HUDEP-2 (cell line): ENCODE measurements around the gene FAM20B.

Source experiments
- DNase-seq, 76 experiments: peaks; one replicate each; lab custom pipeline; 2025; ENCODE audit not compliant: unreplicated experiment in 76 of 76; lab: John Stamatoyannopoulos, UW

The FAM20B gene

GRCh38 chr1:179089827-179090482, 64.3 kb downstream of the FAM20B start:
- no peak for DNase-seq

- no peak for DNase-seq
Observed at GRCh38 chr1:179090522-179090921, 64.8 kb downstream of the FAM20B start.

DNA sequence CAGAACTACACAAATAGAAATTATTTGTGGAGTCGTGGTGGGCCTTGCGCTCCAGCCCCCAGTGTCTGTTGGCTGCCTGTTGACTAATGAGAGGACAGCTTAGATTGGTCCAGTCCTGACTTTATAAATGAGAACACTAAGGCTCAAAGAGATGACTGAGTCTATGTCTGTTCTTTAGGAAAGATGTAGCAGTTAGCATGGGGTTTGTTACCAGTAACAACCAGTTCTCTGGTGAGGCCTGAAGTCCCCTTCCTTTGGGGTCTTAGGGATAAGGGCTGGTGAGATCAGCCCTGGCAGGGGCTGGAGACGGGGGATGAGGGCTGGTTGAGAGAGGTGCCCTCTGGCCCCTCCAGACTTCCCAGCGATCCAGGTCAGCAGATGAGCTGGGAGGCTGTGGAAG, 65.2 kb downstream of the FAM20B start:
- no peak for DNase-seq

GRCh38 chr1:179091691-179092165, 66.0 kb downstream of the FAM20B start:
- DNase-seq: no peak

DNA sequence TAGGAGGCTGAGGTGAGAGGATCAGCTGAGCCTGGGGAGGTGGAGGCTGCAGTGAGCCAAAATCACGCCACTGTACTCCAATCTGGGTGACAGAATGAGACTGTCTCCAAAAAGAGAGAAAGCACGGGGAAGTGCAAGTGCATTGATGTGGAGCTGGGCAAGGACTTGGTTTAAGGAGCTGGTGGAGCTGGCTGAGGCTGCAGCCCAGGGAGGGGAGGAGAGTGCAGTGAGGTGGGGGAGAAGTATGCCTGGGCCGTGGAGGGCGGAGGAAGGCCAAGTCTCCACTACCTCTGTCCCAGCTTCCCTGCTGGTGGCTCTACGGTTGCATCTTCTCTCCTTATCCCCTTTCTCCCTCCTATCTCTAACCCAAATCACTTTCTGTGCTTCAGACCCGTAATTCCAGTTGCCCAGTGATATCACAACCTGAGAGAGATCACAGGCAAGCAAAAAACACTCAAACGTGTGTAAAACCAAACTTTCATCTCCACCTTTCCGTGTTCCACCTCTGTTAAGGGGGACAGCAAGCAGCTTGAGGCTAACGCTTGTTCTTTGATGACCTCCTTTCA, 67.3 kb downstream of the FAM20B start:
- no peak for DNase-seq

DNA sequence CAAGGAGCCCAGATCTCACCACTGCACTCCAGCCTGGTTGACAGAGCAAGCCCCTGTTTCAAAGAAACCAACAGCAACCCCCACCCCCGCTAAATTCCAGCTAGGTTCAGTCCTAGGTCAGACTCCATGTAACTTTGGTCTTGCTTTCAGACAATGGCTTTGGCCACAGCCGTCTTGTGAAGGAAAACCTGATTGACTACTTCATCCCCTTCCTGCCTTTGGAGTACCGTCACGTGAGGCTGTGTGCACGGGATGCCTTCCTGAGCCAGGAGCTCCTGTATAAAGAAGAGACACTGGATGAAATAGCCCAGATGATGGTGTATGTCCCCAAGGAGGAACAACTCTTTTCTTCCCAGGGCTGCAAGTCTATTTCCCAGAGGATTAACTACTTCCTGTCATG, 69.1 kb downstream of the FAM20B start:
- no peak for DNase-seq

- no peak for DNase-seq
Observed at GRCh38 chr1:179095377-179095776, 69.7 kb downstream of the FAM20B start.

- DNase-seq: no peak
Observed at GRCh38 chr1:179095924-179096323, 70.2 kb downstream of the FAM20B start.

DNA sequence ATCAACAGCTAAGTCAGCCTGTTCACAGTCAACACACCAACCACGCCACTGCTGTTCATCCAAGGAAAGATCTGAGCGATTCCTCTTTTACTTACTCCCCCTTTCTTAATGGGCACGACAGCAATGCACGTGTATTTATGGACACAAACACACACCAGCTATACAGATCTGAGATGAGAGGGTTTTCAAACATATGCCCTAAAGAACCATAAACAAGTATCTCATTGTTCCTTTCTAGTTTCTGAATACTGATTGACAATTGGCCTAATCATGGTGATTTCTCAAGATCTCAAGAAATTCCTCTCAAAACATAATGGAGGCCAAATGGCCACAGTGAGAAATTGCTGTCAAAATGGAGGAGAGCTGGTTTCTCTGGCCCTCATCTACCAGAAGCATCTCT, 74.2 kb downstream of the FAM20B start:
- DNase-seq: no peak

DNA sequence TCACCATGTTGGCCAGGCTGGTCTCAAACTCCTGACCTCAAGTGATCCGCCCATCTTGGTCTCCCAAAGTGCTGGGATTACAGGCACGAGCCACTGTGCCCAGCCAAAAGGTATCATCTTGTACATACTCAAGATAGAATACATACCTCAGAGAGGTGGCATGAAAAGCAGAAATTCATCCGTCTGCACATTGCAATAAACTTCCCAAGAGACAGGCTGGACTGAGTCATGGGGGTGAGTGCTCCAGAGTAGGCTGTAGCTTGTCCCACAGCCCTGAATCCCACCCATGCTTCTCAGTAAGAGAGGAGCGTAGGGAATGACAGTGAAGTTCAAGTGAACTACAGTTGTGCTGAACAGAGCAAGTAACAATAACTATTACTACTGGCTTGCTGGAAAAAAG, 75.9 kb downstream of the FAM20B start:
- no peak for DNase-seq

GRCh38 chr1:179103999-179104398, 78.3 kb downstream of the FAM20B start:
- DNase-seq: no peak

- no peak for DNase-seq
Observed at GRCh38 chr1:179104611-179105250, 79.0 kb downstream of the FAM20B start.

GRCh38 chr1:179105393-179105792, 79.7 kb downstream of the FAM20B start:
- no peak for DNase-seq

GRCh38 chr1:179107706-179108629, 82.3 kb downstream of the FAM20B start:
- DNase-seq: peak in 58 of 76 experiments; percentile 9 to 73 (median 34)

- no peak for DNase-seq
Observed at GRCh38 chr1:179108644-179109043, 83.0 kb downstream of the FAM20B start.

DNA sequence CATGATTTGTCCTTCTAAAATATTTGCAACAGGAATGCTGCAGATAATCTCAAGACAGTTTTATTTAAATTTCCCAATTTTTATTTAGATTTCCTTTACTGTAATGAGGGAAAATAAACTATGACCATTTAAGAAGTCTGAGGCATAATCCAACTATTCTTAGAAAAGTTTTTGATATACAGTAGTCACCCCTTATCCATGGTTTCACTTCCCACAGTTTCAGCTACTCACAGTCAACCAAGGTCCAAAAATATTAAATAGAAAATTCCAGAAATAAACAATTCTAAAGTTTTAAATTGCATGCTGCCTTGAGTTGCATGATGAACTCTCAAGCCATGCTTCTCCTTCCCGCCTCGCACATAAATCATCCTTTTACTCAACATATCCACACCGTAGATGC, 89.5 kb downstream of the FAM20B start:
- DNase-seq: no peak

GRCh38 chr1:179119513-179119912, 93.8 kb downstream of the FAM20B start:
- no peak for DNase-seq

DNA sequence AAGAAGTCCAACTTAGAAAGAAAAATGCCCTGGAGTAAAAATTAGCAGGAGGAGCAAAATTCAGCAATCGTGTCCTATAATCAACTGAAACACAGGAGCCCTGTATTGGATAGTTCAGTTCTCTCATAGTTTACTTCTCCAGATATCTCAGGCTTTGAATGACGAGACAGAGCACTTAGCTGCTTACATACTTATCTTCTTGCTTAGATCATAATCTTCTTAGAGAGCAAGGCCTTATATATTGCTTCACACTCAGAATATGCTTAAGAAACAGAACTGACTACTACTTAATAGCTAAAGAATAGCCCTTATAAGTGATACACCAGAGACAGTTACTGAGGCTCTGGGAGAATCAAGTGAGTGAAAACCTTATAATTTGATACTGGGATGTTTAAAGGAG, 95.0 kb downstream of the FAM20B start:
- DNase-seq: no peak

DNA sequence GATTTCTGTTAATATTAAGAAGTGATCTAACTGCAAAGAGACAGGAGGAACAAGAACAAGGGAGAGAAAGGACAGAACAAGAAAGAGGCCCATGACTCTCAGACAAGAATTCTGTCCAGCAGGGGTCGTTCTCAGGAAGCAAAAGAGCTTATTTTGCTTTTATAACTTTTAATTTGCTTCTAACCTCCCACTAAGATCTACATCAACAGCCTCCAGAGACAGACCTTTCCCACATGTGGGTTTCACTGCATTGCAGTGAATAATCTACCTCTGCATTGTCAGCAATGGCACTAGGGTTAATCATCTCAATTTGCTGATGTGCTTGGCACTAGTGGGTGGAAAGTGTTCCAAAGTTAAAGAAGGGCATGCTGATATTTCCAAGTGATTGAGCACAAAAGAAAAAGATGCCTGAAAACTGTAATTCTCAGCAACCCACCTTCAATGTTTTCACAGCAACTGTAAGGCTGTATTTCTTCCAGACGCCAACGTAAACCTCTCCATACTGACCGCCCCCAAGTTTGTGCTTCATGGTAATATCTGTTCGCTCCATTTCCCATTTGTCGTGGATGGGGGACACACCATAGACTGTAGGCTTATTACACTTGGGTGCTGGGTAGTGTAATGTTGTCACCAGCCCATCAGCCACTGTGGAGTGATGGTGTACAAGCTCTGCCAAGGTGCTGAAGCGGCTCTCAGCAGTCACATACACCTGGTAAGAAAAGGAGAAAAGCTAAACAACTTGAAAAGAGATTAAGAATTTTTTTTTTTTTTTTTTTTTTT, 95.7 kb downstream of the FAM20B start:
- peak in 19 of 76 experiments; percentile 2 to 45 (median 19) for DNase-seq

GRCh38 chr1:179124873-179125272, 99.2 kb downstream of the FAM20B start:
- no peak for DNase-seq
